ENCODE measurements around the gene ANO1.

Gene ANO1

DNA sequence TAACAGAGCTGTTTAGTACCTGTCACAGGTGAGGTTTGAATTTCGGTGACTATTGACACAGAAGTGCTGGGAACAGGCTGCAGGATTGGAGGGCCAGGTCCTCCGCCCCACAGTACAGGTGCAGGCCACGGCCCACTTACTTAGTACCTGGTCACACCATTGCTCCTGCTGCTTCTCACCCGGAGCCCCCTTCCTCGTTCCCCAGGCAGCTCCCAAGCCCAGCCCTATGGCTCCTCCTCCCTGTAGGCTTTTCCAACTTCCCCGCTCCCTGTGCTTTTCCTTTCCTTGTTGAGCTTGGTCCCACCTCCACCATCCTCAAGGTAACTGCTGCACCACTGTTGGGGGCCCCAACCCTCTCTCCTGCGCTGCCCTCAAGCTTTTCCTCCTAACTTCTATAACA lies 27.9 kb upstream of the ANO1 start:
- no peak for DNase-seq (ENCODE audit: low read depth in 2 of 2)

DNA sequence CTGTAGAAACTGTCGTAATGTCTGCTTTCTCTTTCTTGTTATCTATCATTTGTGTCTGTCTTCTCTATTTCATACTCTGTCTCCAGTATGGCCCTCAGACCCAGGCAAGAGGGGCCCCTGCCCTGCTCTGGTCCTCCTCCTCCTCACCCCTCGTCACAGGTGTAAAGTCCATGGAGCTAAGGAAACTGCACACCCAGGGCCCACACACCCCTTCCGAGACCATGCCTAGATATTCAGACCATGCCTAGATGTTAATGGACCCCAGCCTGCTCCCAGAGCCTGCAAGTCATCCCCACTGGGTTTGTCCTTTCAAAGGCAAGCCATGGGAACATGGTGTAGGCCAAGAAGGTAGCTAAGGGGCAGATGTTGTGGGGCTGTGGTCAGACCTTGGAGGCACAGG lies 24.1 kb upstream of the ANO1 start:
- DNase-seq (ENCODE audit: low read depth in 2 of 2) = no peak

DNA sequence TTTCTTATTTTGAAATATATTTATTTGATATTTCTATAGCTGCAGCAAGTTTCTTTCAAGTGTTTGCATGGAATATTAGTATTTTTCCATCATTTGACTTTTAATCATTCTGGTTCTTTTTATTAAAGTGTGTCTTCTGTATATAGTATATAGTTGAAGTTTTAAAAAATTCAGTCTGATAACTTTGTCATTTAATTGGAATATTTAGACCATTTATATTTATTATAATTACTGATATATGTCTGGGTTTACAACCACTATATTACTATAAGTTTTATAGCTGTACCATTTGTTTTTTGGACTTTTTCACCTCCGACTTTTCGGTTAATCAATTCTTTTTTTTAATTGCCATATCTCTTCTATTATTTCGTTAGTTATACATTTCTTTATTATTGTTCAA lies 22.7 kb upstream of the ANO1 start:
- DNase-seq (ENCODE audit: low read depth in 2 of 2) = no peak

DNA sequence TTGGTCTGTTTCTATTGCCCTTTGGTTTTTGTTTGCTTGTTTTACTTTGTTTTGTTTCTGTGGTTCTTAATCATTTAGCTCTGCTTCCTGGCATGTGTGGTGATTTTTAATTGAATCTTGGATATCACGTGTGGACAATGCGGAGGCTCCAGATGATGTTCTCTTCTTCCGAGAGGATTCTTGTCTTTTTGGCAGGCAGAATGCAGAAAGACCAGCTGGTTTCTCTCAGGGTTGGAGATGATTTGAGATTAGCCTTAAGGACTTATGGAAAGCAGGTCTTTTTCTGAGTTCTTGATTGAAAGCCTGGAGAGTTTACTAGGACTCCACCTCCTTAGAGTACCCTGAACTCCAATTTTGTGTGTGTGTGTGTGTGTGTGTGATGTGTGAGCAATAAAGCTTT lies 21.0 kb upstream of the ANO1 start:
- no peak for DNase-seq (ENCODE audit: low read depth in 2 of 2)

DNA sequence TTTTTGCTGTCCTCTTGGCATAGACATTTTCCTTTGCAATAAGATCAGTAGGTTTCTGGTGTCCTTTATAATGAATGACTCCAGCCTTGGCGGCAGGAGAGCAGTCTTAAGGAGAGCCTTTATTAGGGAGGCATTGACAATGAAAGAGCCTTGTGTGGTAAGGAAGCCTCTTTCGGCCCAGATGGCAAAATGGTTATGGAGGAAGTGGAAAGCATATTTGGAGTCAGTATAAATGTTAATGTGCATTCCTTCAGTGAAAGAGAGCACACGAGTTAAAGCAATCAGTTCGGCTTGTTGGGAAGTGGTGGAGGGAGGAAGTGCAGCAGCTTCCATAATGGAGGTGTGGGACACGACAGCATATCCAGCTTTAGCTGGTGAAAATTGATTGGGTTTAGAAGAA lies 18.1 kb upstream of the ANO1 start:
- DNase-seq (ENCODE audit: low read depth in 2 of 2) = no peak

DNA sequence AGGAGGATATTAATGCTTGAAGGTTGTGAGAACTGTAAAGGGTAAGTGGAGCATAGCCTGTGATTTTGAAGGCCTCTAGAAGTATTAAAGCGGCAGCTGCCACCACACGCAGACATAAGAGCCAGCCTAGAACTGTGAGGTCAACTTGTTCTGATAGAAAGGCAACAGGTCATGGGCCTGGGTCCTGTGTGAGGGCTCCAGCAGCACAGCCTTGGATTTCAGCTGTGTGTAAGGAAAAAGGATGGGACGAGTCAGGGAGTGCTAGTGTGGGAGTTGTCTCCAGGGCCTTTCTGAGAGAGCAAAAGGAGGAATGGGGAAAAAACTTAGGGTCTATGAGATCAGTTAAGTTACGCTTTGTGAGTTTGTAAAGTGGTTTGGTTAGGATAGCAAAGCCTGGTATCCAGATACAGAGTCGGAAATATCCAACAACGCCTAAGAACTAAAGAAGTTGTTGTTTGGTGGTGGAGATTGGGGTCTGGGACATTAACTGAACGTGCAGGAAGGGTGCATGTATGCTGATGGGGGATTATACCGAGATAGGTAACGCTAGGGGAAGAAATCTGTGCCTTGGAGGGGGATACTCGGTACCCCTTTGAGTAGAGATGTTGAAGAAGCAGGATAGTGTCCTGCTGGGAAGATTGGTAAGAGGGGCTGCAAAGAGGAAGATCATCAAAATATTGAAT lies 17.4 kb upstream of the ANO1 start:
- DNase-seq (ENCODE audit: low read depth in 2 of 2) = no peak

DNA sequence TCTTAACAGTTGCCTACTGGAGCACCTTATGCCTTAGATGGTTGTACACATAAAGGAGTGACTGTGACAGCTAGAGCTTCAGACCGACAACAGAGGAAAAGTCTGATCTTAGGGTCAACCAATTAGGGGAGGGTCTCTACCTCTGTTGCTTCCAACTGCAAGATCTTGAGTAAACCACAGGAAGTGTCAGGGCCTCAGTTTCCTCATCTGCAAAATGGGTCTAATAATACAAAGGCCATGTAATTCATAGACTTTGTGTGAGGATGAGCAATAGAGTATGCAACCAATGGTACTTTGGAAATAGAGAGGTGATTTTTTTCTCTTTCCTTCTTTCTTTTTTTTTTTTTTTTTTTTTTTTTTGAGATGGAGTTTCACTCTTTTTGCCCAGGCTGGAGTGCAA lies 16.4 kb upstream of the ANO1 start:
- DNase-seq (ENCODE audit: low read depth in 2 of 2) = no peak

DNA sequence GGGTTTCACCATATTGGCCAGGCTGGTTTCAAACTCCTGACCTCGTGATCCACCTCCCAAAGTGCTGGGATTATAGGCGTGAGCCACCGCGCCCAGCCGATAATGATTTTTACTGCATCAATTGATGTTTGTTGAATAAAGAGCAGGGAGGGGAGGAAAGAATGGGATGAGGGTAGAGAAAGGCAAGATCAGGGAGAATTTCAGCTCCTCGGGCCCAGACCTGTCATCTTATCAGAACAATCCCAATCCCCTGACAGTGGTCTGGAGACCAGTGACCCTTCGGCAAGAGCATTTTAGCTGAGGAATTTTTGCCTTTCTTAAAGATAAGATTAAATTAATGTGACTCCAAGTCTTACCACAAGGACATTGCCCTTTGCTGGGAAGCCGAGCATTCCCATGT lies 15.0 kb upstream of the ANO1 start:
- DNase-seq (ENCODE audit: low read depth in 2 of 2) = no peak

DNA sequence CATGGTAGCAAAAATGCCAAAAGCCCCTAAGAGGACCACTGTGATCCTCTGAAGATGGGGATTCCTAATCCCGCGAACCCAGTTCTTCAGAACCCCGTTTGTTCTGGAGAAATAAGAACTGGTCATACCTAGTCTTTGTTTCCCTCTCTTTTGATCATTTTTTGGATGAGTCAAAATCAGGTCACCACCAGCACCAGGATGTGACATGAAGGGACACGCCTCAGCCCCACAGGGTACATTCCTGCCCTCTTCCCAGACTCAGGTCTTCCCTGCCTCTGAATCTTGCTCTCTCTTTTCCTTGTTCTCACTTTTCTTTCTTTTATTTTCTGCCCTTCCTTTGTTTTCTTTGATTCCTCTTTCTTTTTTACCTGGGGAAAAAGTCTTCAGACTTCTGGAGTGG lies 14.6 kb upstream of the ANO1 start:
- no peak for DNase-seq (ENCODE audit: low read depth in 2 of 2)

DNA sequence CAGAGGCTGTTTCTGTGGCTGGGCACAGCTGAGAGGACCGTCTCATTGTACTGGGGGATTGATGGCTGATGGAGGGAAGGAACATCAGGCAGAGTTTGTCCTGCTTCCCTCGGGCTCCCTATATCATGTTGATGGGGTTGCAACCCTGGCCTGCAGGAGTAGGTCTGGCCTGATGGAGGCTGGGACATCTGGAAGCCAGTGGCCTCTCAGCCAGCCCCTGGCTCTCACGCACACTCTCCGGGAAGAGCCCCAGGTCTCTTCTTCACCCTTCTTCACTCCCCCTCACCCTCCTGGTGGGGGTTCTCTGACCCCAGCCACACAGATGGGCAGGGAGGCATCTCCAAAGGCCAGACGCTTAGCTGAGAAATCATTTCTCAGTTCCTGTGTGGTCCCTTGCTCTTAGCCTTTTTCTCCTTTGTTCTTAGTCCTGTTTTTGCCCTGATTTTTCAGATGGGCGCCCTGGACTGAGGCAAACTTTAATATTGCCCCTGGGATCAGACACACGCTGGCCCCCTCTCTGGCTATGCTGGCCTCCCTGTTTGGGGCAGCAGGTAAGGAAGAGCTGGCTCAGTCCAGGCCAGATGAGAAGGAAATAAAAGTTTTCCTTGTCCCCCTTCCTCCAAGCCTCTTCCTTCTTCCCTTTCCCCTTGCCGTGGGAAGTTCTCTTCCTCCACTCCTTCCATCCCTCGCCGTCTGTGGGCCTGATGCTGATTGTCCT lies 13.9 kb upstream of the ANO1 start:
- DNase-seq (ENCODE audit: low read depth in 2 of 2) = no peak

DNA sequence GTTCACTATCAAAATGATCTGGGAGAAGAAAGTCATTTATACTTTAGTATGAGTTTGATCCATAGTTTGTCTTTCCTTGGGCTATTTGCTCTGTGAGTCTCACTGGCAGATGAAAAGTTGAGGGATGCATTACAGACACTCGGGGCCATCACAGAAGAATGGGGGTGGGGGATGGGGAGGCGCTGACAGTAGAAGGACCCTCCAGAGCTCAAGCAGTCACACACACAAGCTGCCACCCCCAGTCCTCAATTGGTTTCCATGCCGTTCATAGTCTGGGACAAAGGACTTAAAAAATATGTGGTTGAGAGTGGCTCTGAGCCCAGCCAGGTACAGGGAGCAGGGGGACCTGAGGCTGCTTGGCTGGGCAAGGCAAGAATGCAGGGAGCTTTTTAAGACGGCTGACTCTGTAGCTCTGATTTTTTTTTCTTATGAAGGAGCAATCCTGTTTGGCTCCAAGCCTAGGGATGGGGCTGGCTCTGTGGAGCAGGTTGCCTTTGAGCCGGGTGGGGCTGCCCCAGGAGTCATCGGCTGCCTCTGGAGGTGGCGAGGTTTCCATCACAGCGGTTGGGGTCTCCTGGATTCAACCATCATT lies 13.3 kb upstream of the ANO1 start:
- DNase-seq (ENCODE audit: low read depth in 2 of 2) = no peak

DNA sequence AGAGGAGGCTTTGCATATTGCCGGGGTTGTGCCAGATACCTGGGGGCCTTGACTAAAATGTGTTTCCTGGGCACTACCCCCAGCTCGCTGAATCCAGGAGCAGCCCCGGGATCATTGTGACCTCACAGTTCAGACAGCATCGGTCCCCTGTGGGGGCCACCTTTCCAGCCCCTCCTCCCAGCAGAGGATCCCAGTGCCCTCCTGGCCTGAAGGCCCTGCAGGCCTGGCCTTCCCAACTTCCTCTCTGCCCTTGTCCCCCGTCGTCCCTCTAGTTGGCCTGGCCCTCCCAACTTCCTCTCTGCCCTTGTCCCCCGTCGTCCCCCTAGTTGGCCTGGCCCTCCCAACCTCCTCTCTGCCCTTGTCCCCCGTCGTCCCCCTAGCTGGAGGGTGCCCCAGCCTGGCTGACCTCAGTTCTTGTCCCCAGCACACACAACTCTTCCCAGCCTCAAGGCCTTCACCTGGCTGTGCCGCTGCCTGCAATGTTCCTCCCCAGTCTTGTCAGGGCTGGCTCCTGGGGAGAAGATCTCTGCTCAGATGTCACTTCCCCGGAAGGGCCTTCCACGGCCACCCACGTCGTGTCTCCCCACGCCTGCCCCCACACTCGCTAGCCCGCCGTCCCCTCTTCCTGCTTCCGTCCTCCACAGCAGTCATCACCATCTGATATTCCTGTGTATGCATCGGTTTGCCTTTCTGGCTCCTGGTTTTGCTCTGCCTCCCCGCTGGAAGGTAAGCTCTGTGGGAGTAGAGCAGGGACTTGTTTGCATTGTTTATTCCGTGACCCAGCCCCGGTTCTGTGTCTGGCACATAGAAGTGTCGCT lies 12.6 kb upstream of the ANO1 start:
- DNase-seq (ENCODE audit: low read depth in 2 of 2) = no peak

DNA sequence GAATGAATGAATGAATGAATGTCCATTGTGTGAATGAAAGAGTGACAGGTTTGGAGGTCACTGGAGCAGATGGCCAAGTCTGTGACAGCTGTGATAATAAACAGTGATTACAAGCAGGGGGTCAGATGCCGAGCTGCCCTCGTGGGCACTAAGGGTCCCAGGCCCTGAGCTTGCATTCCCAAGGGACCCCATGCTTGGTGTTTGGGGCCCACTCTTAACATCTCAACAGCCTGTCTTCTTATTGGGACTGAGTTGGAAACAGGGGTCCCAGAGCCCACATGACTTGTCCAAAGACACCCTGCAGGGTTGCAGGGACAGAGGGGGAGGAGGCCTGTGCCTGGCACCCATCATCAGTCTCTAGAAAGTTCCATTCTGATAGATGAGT lies 12.0 kb upstream of the ANO1 start:
- no peak for DNase-seq (ENCODE audit: low read depth in 2 of 2)

DNA sequence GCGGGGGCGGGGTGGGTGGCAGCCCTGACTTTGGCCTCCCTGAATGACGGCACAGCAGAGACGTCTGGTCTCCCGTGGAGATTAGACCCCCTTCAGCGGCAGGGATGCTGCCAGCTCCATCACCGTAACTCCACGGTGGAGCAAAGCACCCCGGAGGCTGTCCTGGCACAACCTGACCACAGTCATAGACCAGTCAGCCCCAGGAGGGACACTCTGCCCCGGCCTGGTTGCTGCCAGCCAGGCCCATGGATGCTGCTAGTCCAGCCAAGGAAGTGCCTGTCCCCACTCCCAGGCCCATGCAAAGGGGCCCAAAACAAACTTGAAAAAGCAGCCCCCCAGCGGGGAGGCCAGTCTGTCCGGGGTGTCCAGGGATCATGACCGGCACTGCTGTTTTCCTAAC lies 11.5 kb upstream of the ANO1 start:
- DNase-seq (ENCODE audit: low read depth in 2 of 2) = no peak

DNA sequence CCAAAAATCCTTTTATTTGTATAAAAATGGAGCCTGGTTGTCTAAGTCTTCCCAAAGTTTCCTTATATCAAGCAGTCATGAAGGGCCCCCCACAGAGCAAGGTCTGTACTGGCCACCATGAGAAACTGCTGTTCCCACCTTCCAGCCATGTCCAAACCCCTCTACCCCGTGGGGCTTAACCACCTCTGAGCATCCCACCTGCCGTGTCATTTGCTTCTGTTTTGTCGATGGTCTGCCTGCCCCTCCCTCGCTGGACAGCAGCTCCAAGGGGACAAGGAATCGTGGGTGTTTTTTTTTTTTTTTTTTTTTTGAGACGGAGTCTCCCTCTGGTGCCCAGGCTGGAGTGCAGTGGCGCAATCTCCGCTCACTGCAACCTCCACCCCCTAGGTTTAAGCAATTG lies 11.1 kb upstream of the ANO1 start:
- DNase-seq (ENCODE audit: low read depth in 2 of 2) = no peak

DNA sequence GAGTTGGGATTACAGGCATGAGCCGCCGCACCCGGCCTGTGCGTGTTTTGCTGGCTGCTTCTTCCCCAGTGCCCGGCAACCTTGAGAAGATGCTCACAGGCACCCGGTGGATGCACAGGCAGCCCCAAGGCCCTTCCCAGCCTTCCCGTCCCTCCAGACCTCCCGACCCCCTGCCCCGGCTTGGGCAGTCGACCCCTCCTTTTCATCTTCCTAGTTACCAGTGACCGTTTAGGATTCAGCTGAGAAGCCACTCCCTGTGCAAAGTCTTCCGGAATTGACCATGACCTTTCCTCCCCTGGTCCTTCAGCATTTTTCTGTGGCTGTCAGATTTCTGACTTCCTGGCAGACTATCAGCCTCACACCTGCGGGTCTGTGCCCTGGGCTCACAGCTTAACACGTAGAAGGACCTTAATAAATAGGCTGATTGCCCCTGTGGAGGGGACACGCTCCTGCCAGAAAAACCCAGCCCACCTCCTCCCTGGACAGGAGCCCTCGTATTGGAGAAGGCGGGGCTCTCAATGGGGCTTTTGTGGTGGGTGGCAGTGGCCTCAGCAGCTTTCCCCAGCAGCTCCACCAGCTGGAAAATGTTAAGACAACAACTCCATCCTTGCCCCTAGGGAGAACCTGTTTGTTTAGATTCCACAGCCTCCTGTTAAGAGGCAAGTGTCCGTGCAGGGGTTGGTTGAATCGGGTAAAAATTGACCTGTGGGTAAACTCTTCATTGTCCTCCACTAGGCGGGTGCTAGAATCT lies 10.4 kb upstream of the ANO1 start:
- no peak for DNase-seq (ENCODE audit: low read depth in 2 of 2)

DNA sequence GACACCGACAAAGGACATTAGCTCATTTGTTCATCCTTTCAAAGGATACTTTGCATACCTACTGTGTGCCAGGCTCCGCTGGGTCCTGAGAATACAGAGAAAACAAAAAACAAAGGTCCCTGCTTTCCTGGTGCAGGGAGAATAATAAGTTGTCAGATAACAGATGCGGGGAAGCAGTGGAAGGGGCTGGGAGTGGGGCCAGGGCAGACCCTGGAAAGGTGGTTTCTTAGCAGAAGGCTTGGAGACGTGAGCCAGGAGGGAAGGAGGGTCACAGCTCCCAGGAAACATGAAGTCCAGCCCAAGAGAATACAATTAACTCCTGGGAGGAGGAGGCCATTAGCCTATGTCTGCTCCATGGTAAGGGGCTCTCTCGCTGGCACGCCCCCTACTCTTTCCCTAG lies 9.8 kb upstream of the ANO1 start:
- no peak for DNase-seq (ENCODE audit: low read depth in 2 of 2)

DNA sequence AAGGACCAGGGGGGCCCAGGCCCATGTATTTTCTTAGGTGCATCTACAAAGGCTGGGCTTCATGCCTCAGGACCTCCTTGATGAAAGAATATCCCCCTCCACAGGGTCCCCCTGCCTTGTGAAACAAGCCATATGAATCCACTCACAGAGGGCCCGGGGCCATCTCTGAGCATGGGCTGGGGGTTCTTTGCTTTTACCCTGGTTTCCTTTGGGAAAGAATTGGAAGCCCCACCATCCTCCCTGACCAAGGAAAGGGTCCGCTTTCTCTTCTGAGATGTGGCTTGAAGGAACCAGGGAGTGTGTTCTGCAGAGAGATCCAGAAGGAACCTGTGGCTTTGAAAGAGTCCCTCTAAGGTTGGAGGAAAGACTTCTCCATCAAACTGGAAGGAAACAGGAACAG lies 9.2 kb upstream of the ANO1 start:
- DNase-seq (ENCODE audit: low read depth in 2 of 2) = no peak

DNA sequence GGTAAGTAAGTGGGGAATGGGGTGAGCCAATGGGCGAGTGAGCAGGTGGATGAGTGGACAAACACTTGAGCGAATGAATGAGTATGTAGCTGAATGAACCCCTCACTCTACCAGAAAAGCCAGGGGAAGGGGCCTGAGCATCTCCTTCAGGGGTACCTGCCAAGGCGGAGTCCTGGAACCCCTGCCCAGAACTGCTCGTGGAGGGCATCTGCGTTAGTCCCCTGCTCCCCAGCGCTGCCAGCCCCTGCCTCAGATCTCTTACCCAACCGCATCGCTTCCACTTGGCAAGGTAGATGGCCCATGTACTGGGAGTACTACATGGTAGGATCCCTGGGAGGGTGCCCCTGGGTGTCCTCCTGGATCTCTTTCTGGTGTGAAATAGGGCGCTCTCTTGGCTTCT lies 7.4 kb upstream of the ANO1 start:
- no peak for DNase-seq (ENCODE audit: low read depth in 2 of 2)

DNA sequence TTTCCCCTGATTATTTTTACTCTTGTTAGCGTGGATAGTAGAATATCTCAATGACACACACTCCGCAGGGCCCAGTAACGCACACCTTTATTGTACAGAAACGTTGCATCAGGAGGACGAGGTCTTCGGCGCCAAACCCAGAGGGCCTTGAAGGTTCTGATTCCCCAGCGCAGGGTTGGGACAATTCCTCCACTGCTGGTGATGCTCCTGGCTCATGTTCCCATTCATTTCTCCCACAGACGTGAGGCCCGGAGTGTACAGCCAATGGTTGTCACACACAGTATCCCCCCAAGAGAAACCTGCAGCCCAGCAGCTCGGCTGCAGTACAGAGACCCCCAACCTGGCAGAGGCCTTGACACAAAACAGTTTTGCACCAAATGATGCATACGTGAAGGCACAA lies 6.1 kb upstream of the ANO1 start:
- no peak for DNase-seq (ENCODE audit: low read depth in 2 of 2)

DNA sequence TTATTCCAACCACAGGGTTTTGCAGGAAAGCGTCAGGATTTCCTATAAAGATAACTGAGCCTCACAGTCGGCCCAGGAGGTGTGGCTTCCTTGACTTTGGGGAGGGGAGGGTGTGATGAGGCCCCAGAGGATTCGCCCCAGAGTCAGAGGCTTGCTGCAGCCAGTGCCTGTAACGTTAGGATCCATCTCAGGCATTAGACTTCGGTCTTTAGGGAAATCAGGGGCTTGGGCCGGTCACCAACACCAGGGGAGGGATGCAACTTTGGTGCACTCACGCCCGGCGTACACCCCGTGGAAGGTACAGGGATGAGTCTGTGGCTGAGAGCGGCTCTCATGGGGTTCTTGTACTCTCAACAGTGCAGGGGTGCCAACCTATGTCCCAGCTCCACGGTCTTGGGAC lies 5.7 kb upstream of the ANO1 start:
- DNase-seq (ENCODE audit: low read depth in 2 of 2) = no peak

Measured in stimulated activated CD4-positive, alpha-beta T cell treated with anti-CD3 and anti-CD28 coated beads, Interleukin-12 subunit alpha, Interleukin-12 subunit beta, amount 100 ng/mL, for 24 hours (primary cell).